ENCODE results near the gene SHB.

GRCh38 chr9:37960631-37961030 is 108.4 kb downstream of the SHB start:
- TF ChIP-seq CTCF (IDR thresholded peaks at IDR 0.05), result no peak
- no peak for TF ChIP-seq POLR2A (IDR thresholded peaks at IDR 0.05)
